ENCODE data around the gene PXDN. TPM values are rescaled to one million over a fixed set of nuclear protein-coding genes. Genes with fewer than 3 reads are reported as not detected.

The PXDN gene
- total and polyA plus RNA-seq, 2 donors (not counting 1 experiment from before 2014, with no cell fraction given): 0.21 to 1.4 TPM

GRCh38 chr2:1714291-1715064, 29.8 kb downstream of the PXDN start:
- Histone ChIP-seq H3K36me3 (replicated peaks in 1 of 2; ENCODE audit: control extremely low read depth in 1 of 2, control insufficient read depth in 1 of 2, extremely low read depth in 1 of 2, insufficient read depth in 2 of 2, low read length in 1 of 2) (no peaks in the 10 kb centered on the region), H3K4me2 (replicated peaks; ENCODE audit: low read depth, low read length, poor library complexity, severe bottlenecking) (no peak overlapping the region), H3K27ac (ENCODE audit: low read length in 2 of 2) (no peak overlapping the region), H4K20me1 (ENCODE audit: control insufficient read depth, insufficient read depth, low read length, poor library complexity, severe bottlenecking) (no peaks in the 10 kb centered on the region), H3K4me1 (ENCODE audit: control insufficient read depth in 2 of 2, insufficient read depth in 2 of 2, low read length in 2 of 2) (no peaks in the 10 kb centered on the region), H3K27me3 (replicated peaks in 1 of 4; ENCODE audit: control extremely low read depth in 1 of 4, control insufficient read depth in 3 of 4, insufficient read depth in 4 of 4, low read length in 3 of 4) (peaks cover 0 to 4% (median 0%) of the 10 kb centered on the region in 4 experiments), H3K79me2 (ENCODE audit: control insufficient read depth, insufficient read depth, low read length) (no peaks in the 10 kb centered on the region), H3K9me3 (ENCODE audit: control extremely low read depth in 1 of 3, control insufficient read depth in 2 of 3, insufficient read depth in 1 of 3, low read length in 2 of 3) (peaks cover 0 to 4% (median 0%) of the 10 kb centered on the region in 3 donors), H3K4me3 (ENCODE audit: control extremely low read depth in 1 of 5, extremely low read depth in 1 of 5, insufficient read depth in 1 of 5, low read depth in 2 of 5, low read length in 4 of 5) (no peak overlapping the region), H3K9ac (ENCODE audit: low read length) (no peak overlapping the region), H2AFZ (ENCODE audit: insufficient read depth, low read depth, low read length, poor library complexity, severe bottlenecking) (no peak overlapping the region)
- Mint-ChIP-seq H3K27ac (no peak overlapping the region), H3K27me3 (peaks cover 18% of the 10 kb centered on the region), H3K9me3 (ENCODE audit: insufficient read depth) (no peaks in the 10 kb centered on the region), H3K4me1 (peaks cover 5% of the 10 kb centered on the region), H3K4me3 (no peak overlapping the region)
- ATAC-seq (ENCODE audit: low read depth) (no peak), DNase-seq (no peak)
- ChIA-PET CTCF (no interaction called here), POLR2A (no interaction called here)
- TF ChIP-seq CTCF (IDR thresholded peaks at IDR 0.05): no peak
- TF ChIP-seq EZH2 (IDR thresholded peaks at IDR 0.05; ENCODE audit: borderline replicate concordance, insufficient read depth, low read depth, low read length, poor library complexity, severe bottlenecking): no peak
- 96% methylated on average over 12 of the region's 17 CpGs for WGBS (ENCODE audit: insufficient coverage)
- intact Hi-C loops (cut with micrococcal nuclease): no loop called here

- ATAC-seq (ENCODE audit: low read depth) (no peak), DNase-seq (no peak)
- intact Hi-C loops (cut with micrococcal nuclease): no loop called here
- TF ChIP-seq EZH2 (IDR thresholded peaks at IDR 0.05; ENCODE audit: borderline replicate concordance, insufficient read depth, low read depth, low read length, poor library complexity, severe bottlenecking) (no peak), CTCF (IDR thresholded peaks at IDR 0.05) (no peak)
- Histone ChIP-seq H3K4me3 (ENCODE audit: control extremely low read depth in 1 of 5, extremely low read depth in 1 of 5, insufficient read depth in 1 of 5, low read depth in 2 of 5, low read length in 4 of 5) (no peak overlapping the region), H3K4me1 (ENCODE audit: control insufficient read depth in 2 of 2, insufficient read depth in 2 of 2, low read length in 2 of 2) (no peaks in the 10 kb centered on the region), H3K9ac (ENCODE audit: low read length) (no peak overlapping the region), H3K27ac (ENCODE audit: low read length in 2 of 2) (no peak overlapping the region), H3K79me2 (ENCODE audit: control insufficient read depth, insufficient read depth, low read length) (no peaks in the 10 kb centered on the region), H3K9me3 (ENCODE audit: control extremely low read depth in 1 of 3, control insufficient read depth in 2 of 3, insufficient read depth in 1 of 3, low read length in 2 of 3) (peaks cover 0 to 4% (median 0%) of the 10 kb centered on the region in 3 donors), H3K27me3 (replicated peaks in 1 of 4; ENCODE audit: control extremely low read depth in 1 of 4, control insufficient read depth in 3 of 4, insufficient read depth in 4 of 4, low read length in 3 of 4) (peaks cover 0 to 4% (median 0%) of the 10 kb centered on the region in 4 experiments), H2AFZ (ENCODE audit: insufficient read depth, low read depth, low read length, poor library complexity, severe bottlenecking) (no peak overlapping the region), H3K4me2 (replicated peaks; ENCODE audit: low read depth, low read length, poor library complexity, severe bottlenecking) (no peak overlapping the region), H4K20me1 (ENCODE audit: control insufficient read depth, insufficient read depth, low read length, poor library complexity, severe bottlenecking) (no peaks in the 10 kb centered on the region), H3K36me3 (replicated peaks in 1 of 2; ENCODE audit: control extremely low read depth in 1 of 2, control insufficient read depth in 1 of 2, extremely low read depth in 1 of 2, insufficient read depth in 2 of 2, low read length in 1 of 2) (no peaks in the 10 kb centered on the region)
- Mint-ChIP-seq H3K27ac (no peak overlapping the region), H3K9me3 (ENCODE audit: insufficient read depth) (no peaks in the 10 kb centered on the region), H3K4me1 (peaks cover 5% of the 10 kb centered on the region), H3K27me3 (peaks cover 18% of the 10 kb centered on the region), H3K4me3 (no peak overlapping the region)
- ChIA-PET CTCF (no interaction called here), POLR2A (no interaction called here)
- 92% methylated on average over 10 of the region's 10 CpGs for WGBS (ENCODE audit: insufficient coverage)
Measured at GRCh38 chr2:1713839-1714236, 30.5 kb downstream of the PXDN start.
